ENCODE results near the gene KIAA1217.

DNA sequence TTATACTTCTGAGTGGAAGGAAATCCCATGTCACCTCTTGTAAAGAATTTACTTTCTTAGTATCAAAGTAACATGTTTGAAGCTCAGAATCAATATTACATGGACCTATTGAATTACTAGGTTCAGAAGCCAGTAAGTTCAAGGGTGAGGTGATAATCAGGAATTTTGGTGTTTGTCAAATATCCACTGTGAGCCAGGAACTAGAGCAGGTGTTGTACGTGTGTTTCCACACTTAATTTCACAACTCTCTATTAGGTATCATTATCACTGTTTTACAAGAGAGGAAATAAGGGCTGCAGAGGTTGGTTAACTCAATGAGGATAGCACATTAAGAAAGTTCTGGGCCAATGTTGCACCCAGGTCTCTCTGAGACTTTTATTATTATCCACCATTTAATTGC is 130.4 kb downstream of the KIAA1217 start:
- no peak for TF ChIP-seq CTCF (IDR thresholded peaks at IDR 0.05)
- no peak for TF ChIP-seq POLR2A (IDR thresholded peaks at IDR 0.05)

All from lower leg skin (tissue), 3 donors.